DMS79 (cell line): ENCODE results near the gene CD302.
"Not testable (repeated sequence)": the region's sequence is repeated elsewhere in the genome, so short reads cannot be mapped to it uniquely, and the experiment has no call there.

Experiments
- DNase-seq: peaks from one replicate; lab custom pipeline; 2025; lab: John Stamatoyannopoulos, UW

CD302 gene

DNA sequence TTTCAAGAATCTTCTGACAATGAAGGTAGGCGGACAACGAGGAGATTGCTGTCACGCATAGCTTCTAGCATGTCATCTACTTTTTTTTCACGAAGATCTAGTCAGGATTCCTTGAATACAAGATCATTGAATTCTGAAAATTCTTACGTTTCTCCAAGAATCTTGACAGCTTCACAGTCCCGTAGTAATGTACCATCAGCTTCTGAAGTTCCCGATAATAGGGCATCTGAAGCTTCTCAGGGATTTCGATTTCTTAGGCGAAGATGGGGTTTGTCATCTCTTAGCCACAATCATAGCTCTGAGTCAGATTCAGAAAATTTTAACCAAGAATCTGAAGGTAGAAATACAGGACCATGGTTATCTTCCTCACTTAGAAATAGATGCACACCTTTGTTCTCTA lies 49.9 kb downstream of the CD302 start:
- DNase-seq = no peak

DNA sequence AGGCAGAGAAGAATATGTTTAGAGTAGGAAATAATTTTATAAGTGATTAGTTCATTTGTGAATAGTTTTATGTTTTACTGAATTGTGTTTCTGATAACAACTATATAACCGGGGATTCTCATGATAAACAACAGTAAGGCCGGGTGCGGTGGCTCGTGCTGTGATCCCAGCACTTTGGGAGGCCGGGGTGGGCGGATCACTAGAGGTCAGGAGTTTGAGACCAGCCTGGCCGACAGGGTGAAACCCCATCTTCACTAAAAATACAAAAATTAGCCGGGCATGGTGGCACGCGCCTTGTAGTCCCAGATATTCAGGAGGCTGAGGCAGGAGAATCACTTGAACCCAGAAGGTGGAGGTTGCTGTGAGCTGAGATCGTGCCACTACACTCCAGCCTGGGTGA lies 52.8 kb downstream of the CD302 start:
- not testable (repeated sequence) for DNase-seq

DNA sequence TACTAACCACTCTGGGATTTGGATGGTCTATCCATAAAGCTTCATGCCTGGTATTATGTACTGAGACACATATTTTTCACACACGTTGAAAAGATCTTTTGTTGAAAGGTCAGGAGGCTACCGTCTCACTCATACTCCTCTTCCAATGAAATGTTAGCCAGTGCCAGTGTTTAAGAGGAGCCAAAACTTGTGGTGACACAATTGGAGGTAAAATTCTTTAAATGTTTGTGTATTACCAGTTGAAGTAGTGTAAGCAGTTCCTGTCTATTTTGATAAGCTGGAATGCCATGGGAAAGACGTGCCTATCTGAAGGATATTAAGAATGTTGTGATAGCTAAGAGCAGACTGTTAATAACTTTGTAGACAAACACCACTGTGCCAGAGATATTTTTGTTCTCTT lies 53.6 kb downstream of the CD302 start:
- no peak for DNase-seq

DNA sequence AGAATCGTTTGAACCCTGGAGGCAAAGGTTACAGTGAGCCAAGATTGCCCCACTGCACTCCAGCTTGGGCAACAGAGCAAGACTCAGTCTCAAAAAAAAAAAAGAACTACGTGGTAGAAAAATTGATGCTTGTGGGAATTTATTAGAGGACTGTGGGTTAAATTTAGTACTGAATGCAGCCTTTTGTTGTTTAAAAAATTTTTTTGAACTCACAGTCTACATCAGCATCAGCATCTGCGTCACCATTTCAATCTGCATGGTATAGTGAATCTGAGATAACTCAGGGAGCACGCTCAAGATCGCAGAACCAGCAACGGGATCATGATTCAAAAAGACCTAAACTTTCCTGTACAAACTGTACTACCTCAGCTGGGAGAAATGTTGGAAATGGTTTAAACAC lies 55.2 kb downstream of the CD302 start:
- no peak for DNase-seq

DNA sequence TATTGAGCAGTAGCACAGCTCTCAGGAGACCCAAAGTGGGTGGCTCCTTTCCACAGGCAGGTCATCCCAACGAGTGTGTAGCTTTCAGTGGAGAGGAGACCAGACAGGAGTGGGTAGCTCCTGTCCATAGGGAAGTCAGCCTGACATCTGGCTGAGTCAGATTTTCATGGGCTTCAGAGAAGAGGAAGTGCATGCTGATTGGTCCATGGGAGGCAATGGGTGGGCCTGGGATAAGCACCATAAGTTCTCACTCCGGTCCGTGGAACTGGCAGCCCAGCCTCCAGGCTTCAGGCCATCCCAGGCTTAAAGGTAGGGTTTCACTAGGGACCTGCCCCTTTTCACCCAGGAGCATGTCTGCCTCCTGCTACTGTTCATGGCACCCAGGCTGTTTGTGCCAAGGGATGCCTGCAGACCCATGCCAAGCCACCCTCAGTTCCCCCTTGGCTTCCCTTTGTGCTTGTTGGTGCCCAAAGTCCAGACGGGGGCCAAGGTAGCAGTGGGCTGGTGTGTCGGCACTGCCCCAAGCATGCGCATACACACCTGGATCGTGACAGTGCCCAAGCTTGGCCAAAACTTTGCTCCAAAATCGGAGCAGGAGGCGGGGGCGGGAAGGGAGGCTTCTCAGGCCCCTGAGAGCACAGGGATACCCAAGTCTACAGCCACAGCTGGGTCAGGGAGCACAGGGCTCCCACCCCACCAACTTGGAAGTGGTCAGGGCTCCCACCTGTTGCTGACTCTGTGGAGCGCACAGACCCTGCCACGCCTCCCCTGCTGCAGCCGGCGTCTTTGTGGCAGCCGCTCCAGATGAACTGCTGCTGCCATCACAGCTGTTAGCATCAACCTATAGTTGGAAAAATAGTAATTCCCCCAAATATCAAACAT lies 59.3 kb downstream of the CD302 start:
- DNase-seq = no peak

DNA sequence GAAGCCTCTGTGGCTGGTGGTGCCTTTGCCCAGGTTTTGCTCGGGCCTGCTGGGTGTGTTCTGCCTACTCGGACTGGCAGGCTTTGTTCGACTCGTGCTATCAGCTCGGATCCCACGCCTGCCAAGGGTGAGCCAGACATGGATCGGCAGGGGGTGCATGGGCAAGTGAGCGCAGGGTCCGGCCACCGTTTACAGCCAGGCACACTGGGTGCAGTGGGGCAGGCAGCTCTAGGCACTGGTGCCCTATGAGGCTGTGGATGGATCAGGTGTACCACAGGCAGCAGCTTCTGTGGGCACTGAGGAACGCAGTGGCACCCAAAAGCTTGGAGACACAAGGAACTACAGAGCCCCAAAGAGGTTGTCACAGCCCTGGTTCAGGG lies 60.1 kb downstream of the CD302 start:
- no peak for DNase-seq

DNA sequence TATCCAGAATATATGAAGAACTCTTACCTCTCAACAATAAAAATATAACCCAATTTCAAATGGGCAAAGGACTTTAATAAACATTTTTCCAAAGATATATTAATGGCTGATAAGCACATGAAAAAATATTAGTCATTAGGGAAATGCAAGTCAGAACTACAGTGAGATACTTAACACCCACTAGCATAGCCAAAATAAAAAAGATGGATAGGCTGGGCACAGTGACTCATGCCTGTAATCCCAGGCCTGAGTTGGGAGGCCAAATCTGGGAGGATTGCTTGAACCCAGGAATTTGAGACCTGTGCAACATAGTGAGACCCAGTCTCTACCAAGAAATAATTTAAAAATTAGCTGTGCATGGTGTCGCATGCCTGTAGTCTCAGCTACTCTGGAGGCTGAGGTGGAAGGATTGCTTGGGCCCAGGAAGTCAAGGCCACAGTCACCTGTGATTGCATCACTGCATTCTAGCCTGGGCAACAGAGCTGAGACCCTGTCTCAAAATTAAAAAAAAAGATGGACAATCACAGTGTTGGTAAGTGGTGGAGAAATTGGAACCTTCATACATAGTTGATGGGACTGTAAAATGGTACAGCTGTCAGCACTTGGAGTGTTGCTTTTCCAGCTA lies 60.6 kb downstream of the CD302 start:
- no peak for DNase-seq

DNA sequence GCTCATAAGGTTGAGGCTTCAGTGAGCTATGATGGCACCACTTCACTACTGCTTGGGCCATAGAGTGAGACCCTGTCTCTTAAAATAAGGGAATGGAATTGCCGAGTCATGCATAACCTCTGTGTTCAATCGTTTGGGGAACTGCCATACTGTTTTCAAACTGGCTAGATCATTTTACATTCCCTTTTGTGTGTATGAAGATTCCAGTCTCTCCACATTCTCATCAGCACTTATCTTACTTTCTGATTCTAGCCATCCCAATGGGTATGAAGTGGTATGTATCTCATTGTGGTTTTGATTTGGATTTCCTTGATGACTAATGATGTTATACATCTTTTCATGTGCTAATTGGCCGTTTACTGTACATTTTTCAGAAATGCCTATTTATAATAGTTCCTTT lies 62.0 kb downstream of the CD302 start:
- DNase-seq = no peak

DNA sequence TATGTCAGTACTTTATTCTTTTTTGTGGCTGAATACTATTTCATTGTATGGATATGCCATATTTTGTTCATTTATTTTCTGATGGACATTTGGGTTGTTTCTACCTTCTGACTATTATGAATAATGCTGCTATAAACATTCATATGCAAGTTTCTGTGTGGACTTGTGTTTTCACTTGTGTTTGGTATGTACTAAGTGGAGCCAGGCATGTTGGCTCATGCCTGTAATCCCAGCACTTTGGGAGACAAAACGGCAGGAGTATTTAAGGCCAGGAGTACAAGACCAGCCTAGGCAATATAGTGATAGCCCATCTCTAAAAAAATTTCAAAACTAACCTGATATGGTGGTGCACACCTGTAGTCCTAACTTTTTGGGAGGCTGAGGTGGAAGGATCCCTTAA lies 62.4 kb downstream of the CD302 start:
- DNase-seq = no peak

DNA sequence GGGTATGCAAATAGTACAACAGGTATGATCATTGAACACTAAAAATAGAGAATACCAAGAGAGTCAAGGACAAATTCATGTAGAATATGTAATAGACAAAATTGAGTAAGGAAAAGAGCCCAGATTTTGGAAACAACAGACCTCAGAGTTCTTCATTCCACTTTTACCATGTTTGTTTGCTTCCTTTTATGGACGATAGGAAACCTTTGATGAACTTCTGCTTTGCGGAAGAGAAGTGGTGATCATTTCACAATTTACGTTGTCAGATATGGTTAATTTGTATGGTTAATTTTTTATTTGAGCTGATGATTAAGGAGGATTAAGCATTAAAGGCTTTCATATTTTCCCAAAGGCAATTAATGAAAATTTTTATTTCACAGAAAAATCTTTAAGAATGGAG lies 69.4 kb downstream of the CD302 start:
- DNase-seq = no peak

DNA sequence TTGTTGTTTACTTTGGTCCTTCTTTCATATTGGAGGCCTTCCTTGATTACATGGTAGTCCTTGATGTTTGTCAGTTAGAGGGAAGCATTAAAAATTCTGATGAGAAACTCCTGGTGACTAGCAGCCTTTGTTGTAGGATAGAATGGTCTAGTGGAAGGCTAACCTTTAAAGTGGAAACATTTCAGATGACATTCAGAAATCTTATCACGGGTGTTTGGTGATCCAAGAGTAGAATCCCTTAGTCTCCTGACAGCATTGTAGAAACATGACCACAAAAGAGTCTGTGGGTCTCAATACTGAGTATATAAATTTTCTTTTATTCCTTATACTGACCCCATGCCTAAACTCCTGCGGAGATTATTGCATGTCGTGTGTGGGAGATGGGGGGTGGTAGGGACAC lies 72.3 kb downstream of the CD302 start:
- no peak for DNase-seq

DNA sequence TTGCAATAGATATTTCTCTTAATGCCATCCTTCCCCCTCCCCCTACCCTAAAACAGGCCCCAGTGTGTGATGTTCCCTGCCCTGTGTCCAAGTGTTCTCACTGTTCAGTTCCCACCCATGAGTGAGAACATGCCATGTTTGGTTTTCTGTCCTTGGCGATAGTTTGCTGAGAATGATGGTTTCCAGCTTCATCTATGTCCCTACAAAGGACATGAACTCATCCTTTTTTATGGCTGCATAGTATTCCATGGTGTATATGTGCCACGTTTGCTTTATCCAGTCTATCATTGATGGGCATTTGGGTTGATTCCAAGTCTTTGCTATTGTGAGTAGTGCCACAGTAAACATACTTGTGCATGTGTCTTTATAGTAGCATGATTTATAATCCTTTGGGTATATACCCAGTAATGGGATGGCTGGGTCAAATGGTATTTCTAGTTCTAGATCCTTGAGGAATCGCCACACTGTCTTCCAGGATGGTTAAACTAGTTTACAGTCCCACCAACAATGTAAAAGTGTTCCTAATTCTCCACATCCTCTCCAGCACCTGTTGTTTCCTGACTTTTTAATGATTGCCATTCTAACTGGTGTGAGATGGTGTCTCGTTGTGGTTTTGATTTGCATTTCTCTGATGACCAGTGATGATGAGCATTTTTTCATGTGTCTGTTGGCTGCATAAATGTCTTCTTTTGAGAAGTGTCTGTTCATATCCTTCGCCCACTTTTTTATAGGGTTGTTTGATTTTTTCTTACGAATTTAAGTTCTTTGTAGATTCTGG lies 73.0 kb downstream of the CD302 start:
- DNase-seq = not testable (repeated sequence)

DNA sequence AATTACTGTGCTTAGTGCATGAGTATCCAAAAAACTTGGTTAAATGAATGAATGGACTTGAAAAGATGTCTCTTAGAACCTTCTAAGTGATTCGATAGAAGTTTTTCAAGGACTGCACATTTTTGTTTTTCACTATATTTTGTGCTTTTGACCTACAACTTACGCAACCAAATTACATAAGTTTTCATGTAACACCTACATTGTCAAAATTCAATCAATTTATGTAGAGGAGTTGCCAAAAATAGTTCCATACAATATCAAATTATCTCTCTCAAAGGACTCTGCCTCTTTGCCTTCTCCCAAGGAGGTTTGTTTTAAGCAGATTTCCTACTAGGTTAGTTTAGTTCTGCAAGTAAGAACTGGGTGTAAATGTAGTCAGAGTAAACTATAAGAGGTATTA lies 75.4 kb downstream of the CD302 start:
- DNase-seq = no peak

DNA sequence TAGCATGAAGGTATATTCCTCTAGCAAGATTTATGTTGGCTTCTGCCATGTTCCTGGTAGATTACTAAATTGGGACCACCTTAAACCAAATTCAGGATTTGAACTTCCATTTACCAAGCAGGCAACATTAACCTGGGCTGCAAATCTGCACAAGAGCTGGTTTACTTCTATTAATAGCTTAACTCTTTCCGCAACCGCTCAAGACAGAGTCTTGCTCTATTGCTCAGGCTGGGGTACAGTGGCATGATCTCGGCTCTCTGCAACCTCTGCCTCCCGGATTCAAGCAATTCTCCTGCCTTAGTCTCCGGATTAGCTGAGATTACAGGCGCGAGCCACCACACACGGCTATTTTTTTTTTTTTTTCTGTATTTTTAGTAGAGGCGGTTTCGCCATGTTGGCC lies 77.3 kb downstream of the CD302 start:
- DNase-seq = no peak
